GM18505 (cell line): ENCODE measurements around the gene MED12L.

ENCODE experiments used
- ATAC-seq: cut with Tn5 transposase; IDR thresholded peaks from one replicate; pipeline ENCODE4 v1.9.1; 2021; ENCODE audit not compliant: unreplicated experiment
- POLR2A ChIP-seq: IDR thresholded peaks from 4 replicates; pipeline ENCODE4 v1.6.1; 2011; ENCODE audit warnings: borderline replicate concordance; ENCODE audit not compliant: insufficient read depth, insufficient read length; ENCODE audit errors: extremely low read depth

The MED12L gene

DNA sequence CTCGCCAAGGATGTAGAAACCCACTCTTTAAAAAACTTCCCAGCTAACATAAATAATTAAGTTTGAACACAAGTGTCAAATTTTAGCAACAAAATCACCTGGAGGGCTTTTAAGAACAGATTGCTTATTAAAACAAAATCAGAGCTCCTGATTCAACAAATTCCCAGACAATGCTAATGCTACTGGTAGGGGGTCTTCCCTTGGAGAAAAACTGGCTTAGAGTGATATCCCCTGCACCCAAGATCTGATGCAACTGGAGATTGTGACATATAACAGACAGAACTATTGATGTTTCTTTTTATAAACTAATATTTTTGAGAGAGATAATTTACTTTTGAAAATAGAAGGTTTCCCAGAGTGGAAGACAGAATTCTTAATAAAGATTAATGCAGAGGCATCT is 355.5 kb downstream of the MED12L start:
- no peak for ATAC-seq
- no peak for TF ChIP-seq POLR2A

DNA sequence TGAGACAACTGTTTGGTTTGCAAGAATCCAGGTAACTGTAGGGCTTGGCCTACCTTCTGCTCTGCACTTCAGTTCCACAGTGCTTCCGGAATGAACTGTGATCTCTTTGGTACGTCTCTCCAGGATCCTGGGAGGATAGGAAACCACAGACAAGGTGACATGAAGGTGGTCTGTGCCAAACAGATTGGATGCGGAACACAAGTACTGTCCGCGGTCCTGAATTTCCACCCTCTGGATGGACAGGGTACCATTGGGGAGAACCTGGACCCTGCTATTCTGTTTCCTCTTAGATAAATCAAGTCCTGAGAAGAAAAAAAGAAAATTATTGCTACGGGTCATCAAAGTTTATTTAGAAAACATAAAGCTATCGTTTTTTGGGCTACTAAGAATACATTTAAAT is 358.1 kb downstream of the MED12L start:
- ATAC-seq = no peak
- TF ChIP-seq POLR2A = no peak

DNA sequence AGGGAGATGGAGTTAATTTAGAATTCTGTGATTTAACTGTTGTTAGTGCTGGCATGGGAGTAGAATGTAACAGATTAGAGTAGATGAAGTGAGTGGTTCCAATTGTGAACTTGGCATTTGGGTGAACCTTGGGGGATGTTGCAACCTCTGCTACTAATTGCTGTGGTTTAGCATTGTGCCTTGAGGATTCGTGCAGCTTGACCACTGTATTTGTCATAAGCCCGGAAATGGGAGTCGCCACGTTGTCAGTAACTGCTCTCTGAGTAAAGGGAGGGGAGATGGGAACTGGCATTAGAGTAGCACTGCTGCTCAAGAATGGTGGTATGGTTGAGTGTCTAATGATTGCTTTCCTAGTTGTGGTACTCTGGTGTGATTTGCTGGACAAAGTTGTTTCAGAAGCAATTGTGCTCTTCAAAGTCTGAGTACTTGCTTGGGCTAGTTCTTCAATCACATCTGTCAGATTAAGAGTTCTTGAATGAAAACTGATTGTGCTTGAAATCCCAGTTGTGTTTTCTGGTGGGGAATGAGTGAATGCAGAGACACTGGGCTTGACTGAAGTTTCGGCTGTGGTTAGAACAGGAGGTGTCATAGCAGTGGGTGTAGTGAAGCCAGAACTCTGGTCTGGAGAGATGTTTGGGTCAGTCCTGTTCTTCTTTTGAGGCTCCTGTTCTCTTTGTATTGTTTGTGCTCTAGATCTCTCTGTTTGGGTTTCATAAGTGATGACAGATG is 360.0 kb downstream of the MED12L start:
- no peak for ATAC-seq
- no peak for TF ChIP-seq POLR2A

DNA sequence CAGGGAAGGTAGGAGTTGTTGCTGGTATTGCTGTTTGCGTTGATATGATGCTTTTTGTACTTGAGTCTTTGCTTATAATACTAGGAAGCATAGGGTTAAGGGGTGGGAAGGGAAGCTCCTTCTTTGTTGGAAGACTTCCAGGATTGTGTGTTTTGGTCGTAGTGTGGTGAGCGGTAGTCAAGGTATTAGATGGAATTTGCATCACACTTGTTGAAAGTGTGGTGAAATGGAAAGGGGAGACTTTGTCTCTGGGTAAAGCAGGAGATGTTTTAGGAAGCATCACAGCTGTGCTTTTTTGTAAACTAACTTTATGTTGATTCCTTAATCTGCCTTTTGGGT is 360.5 kb downstream of the MED12L start:
- TF ChIP-seq POLR2A = no peak

DNA sequence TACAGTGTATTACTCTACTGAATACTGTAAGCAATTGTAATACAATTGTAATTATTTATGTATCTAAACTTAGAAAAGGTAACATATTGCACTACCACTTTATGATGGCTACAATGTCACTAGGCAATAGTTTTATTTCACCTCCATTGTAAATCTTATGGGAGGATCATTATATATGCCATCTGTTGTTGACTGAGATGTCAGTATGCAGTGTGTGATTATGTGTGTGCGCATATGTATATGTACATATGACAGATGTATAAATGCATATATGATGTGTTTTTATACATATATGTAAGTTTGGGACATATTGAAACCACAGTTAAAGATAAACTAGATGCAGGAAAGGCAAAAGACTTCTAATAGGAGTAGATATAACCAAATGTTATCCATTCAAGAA is 366.9 kb downstream of the MED12L start:
- no peak for TF ChIP-seq POLR2A
- ATAC-seq = no peak

More for the DNA sequence above, 360.5 kb downstream of the MED12L start:
- no peak for ATAC-seq

DNA sequence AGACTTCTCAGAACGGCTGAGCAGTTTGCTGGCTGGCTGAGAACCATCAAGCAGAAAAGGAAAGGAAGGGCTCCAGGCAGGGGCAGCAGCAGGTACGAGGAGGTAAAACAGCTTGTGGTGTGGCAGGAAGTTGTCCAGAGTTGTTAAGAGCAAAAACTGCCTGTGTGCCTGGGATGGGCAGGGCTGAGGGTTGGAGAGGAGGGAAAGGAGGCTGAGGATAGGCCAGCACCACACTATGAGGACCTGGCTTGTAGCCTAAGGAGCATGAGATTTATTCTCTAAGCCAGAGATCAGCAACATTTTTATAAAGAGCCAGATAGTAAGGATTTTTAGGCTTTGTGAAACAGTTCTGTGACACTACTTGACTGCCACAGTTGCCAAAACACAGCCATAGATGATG is 367.4 kb downstream of the MED12L start:
- no peak for ATAC-seq
- TF ChIP-seq POLR2A = no peak

DNA sequence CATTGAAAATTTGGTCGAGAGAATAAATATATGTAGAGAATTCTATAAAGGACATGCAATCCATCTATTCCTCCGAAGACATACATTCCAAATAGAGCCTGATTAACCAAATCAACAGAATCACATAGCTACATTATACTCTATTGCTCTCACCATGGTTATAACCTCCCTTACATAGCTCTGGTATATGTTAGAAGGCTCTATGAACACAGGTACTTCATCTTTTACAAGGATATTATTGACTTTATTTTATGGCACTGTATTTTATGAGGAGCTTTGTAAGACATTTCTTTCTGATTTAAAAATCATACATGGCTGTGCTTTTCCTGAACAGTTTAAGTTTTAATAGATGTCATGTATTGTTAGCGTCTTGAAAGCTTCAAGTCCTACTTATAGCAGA is 370.6 kb downstream of the MED12L start:
- no peak for ATAC-seq
- TF ChIP-seq POLR2A = no peak

DNA sequence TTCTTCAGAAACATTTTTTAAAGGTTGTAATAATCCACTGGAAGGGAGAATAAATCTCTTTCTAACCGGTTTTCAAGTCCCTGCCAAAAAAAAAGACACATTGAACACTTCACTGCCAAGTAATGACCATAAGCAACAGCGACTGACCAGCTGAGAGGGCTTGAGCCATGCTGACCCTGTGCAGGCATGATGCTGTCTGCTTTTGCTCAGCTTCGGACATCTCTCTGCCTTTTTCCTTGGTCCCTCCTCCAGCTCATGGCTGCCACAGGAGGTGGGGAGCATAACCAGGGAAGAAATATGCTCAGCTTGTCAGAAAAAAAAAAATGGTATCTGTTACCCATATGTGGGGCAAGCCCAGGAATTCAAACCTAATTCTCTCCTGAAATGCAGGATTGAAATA is 373.9 kb downstream of the MED12L start:
- no peak for ATAC-seq
- no peak for TF ChIP-seq POLR2A

DNA sequence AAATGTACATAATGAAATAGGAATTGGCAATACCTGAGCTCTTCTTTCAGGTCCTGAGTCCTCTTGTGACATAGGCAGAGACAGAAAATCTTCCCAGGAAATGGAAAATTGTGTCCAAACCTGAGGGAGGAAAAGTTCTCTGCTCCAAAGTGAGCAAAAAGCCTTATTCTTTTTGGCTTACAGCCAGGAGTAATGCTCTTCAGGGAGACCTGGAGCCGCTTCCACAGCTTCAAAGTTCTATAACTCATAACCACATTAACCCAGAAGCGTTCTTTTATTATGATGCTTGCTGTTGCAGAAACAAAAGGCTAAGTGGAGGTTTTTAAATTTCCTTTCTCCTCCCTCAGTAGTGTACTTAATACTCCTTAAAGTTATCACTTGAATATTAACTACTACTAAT is 374.8 kb downstream of the MED12L start:
- no peak for ATAC-seq

DNA sequence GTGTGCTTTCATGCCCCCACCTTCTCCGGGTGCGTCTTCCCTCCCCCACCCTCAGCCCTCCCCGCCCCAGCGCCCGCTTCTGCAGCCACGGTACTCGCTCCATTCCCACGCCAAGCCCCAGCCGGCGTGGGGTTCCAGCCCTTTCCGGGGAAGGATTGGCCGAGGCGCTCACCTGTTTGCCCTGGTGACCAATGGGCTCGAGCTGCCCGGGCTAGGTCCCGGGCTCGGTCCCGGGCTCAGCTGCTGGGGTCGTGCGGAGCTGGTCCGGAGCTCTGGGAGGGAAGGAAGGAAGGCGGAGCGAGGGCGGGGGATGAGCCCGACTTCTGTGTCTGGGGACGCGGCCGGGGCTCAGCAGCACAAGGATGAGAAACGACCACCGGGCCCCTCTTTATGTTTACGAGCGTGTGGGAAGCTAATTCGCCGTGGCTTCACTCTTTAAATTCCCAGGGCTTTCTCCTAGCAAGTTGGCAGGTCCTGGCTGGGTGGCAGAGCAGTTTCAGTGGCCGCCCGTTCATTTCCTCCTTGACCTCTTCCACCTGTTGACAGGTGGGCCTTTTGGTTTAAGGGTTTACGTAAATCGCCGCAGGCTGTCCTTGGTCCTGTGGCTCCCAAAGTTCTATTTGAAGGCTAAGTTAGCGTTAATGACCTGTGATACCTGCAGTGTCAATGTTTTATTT is 375.4 kb downstream of the MED12L start, which contains the start of gene IGSF10:
Gene IGSF10, minus strand, starts transcription at position 288 of the 677 bp plus-strand sequence. CDS start 2,352 bp downstream, outside the sequence.
- no peak for TF ChIP-seq POLR2A
- no peak for ATAC-seq

More for the DNA sequence above, 374.8 kb downstream of the MED12L start:
- TF ChIP-seq POLR2A = no peak

DNA sequence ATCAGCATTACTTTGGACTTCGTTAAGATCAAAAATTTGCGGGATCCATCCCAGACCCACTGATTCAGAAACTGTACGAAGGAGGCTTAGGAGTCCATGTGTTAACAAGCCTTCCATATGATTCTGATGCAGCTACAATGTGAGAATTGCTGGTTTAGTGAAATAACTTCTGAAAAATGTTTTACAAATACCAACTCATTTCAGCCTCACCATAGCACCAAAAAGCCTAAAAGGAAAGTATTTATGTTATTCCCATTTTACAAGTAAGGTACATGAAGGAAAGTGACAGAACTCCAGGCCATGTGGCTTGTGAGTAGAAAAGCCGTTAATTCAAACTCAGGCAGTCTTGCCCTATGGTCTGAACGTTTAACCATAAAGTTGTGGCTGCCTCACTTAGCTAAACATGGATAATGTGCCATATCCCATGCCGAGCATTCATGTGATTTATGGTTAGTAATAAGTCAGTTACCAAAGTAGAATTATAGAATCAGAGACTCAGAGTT is 376.9 kb downstream of the MED12L start:
- ATAC-seq = no peak

DNA sequence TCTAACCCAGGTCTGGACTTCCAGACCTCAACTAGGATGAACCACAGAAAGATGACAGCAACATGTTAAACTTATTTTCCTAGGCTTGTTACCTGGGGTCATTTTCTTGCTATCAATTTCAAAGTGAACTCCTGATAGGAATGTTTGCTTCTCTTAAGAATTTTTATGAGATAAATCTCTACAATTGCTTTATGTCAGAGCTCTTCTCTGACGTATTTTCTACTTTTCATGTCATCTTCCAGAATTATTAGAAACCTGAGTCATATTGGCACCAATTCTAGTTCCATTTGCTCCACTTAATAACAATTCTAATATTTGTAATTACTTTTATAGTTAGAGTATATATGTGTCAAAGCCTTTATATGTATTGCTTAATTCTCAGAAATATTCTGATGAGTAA is 377.5 kb downstream of the MED12L start:
- no peak for TF ChIP-seq POLR2A

More for the DNA sequence above, 376.9 kb downstream of the MED12L start:
- no peak for TF ChIP-seq POLR2A

DNA sequence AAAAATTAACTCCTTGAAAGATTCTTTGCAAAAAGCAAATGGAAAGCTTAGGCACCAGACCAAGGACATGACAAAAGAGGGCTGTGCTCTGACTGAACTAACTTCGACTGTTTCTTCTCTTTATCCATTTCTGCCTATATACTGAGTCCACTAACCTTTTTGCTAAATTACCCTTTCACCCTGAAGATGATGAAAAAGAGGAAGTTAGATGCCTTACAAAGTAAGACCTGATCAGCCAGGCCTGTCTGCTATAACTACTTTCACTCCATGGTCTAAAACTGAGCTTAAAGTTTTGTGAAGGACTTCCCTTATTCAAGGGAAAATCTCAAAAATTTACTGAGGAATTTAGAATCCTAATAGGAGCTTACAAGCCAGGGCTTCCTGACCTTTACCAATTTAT is 381.6 kb downstream of the MED12L start:
- no peak for ATAC-seq
- TF ChIP-seq POLR2A = no peak

More for the DNA sequence above, 377.5 kb downstream of the MED12L start:
- no peak for ATAC-seq
